ENCODE results near the gene ANKDD1A. TPM values are rescaled to one million over a fixed set of nuclear protein-coding genes. Genes with fewer than 3 reads are reported as not detected.
A peak's percentile ranks its signal among the peaks of the same experiment; 100 is the strongest.

ANKDD1A gene
- total and polyA plus RNA-seq, 2 donors (not counting 1 experiment from before 2014, with no cell fraction given): 8.2 to 13.2 TPM

DNA sequence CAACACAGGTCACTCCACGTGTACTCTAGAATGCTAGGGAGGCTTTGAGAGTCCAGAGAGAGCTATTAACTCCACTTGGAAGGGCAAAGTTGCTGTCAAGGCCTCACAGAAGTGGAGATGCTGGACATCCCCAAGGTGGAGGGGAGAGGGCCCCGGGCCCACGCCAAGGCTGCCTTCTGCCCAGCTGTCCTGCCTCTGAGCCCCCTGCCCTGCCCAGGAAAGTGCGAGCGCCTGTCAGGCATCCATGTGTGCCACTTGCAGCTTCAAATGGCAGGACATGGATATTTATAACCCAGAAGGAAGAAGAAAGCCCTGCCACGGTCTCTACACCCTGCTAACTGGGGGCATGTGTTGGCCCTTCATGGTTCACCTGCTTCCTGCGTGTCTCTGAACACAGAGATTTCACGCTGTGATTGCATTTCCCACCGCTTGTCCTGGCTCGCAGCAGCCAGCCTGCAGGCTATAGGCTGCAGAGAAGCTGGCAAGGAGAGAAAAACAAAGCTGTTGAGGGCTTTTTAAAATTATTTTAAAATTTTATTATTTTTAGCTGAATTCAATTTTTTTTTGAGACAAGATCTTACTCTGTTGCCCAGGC is 17.0 kb downstream of the ANKDD1A start:
- TF ChIP-seq, protein P1, sequence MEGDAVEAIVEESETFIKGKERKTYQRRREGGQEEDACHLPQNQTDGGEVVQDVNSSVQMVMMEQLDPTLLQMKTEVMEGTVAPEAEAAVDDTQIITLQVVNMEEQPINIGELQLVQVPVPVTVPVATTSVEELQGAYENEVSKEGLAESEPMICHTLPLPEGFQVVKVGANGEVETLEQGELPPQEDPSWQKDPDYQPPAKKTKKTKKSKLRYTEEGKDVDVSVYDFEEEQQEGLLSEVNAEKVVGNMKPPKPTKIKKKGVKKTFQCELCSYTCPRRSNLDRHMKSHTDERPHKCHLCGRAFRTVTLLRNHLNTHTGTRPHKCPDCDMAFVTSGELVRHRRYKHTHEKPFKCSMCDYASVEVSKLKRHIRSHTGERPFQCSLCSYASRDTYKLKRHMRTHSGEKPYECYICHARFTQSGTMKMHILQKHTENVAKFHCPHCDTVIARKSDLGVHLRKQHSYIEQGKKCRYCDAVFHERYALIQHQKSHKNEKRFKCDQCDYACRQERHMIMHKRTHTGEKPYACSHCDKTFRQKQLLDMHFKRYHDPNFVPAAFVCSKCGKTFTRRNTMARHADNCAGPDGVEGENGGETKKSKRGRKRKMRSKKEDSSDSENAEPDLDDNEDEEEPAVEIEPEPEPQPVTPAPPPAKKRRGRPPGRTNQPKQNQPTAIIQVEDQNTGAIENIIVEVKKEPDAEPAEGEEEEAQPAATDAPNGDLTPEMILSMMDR (conservative IDR thresholded peaks at IDR 0.05 in 1 of 2, IDR thresholded peaks at IDR 0.05 in 1 of 2; ENCODE audit: low read depth in 1 of 2, low read length in 2 of 2): no peak
- no peak for TF ChIP-seq EZH2 (IDR thresholded peaks at IDR 0.05; ENCODE audit: low read length, missing control alignments)
- H3K27ac ChIP-seq (ENCODE audit: insufficient read depth, low read length): no peak overlapping the region
- no peak overlapping the region for H3K4me2 ChIP-seq (ENCODE audit: extremely low read depth, insufficient read depth, low read length)
- H3K27me3 ChIP-seq (ENCODE audit: control insufficient read depth, insufficient read depth, low read length): no peaks in the 10 kb centered on the region
- H3K36me3 ChIP-seq (ENCODE audit: control insufficient read depth, insufficient read depth, low read length): no peaks in the 10 kb centered on the region
- no peak overlapping the region for H3K4me3 ChIP-seq (replicated peaks in 1 of 4; ENCODE audit: control extremely low read depth in 1 of 4, insufficient read depth in 1 of 4, low read depth in 3 of 4, low read length in 4 of 4)
- no peaks in the 10 kb centered on the region for H3K9me3 ChIP-seq (ENCODE audit: control insufficient read depth, insufficient read depth, low read depth, low read length)
- peaks cover 2% of the 10 kb centered on the region for H3K4me1 ChIP-seq (ENCODE audit: control insufficient read depth, extremely low read depth, insufficient read depth, low read length)
- no peak overlapping the region for H2AFZ ChIP-seq (ENCODE audit: low read length)
- H4K20me1 ChIP-seq (ENCODE audit: control insufficient read depth, extremely low read depth, insufficient read depth, low read length): no peaks in the 10 kb centered on the region
- no peak for DNase-seq (ENCODE audit: low read depth in 2 of 2)
- no peak overlapping the region for H3K9ac ChIP-seq (ENCODE audit: insufficient read depth, low read length)
- H3K79me2 ChIP-seq (ENCODE audit: control insufficient read depth, insufficient read depth, low read length): no peaks in the 10 kb centered on the region

- H3K79me2 ChIP-seq (ENCODE audit: control insufficient read depth, insufficient read depth, low read length): no peaks in the 10 kb centered on the region
- no peak overlapping the region for H3K27ac ChIP-seq (ENCODE audit: insufficient read depth, low read length)
- DNase-seq (ENCODE audit: low read depth in 2 of 2): no peak
- no peaks in the 10 kb centered on the region for H3K36me3 ChIP-seq (ENCODE audit: control insufficient read depth, insufficient read depth, low read length)
- H3K9me3 ChIP-seq (ENCODE audit: control insufficient read depth, insufficient read depth, low read depth, low read length): no peaks in the 10 kb centered on the region
- H4K20me1 ChIP-seq (ENCODE audit: control insufficient read depth, extremely low read depth, insufficient read depth, low read length): no peaks in the 10 kb centered on the region
- no peak overlapping the region for H3K4me2 ChIP-seq (ENCODE audit: extremely low read depth, insufficient read depth, low read length)
- TF ChIP-seq, protein P1 (conservative IDR thresholded peaks at IDR 0.05 in 1 of 2, IDR thresholded peaks at IDR 0.05 in 1 of 2; ENCODE audit: low read depth in 1 of 2, low read length in 2 of 2): no peak
- no peak for TF ChIP-seq EZH2 (IDR thresholded peaks at IDR 0.05; ENCODE audit: low read length, missing control alignments)
- no peaks in the 10 kb centered on the region for H3K27me3 ChIP-seq (ENCODE audit: control insufficient read depth, insufficient read depth, low read length)
- no peak overlapping the region for H3K9ac ChIP-seq (ENCODE audit: insufficient read depth, low read length)
- peaks cover 2% of the 10 kb centered on the region for H3K4me1 ChIP-seq (ENCODE audit: control insufficient read depth, extremely low read depth, insufficient read depth, low read length)
- H3K4me3 ChIP-seq (replicated peaks in 1 of 4; ENCODE audit: control extremely low read depth in 1 of 4, insufficient read depth in 1 of 4, low read depth in 3 of 4, low read length in 4 of 4): no peak overlapping the region
- no peak overlapping the region for H2AFZ ChIP-seq (ENCODE audit: low read length)
Observed at GRCh38 chr15:64930019-64930652, 18.4 kb downstream of the ANKDD1A start.

- Histone ChIP-seq H3K4me2 (ENCODE audit: extremely low read depth, insufficient read depth, low read length) (no peak overlapping the region), H3K4me1 (ENCODE audit: control insufficient read depth, extremely low read depth, insufficient read depth, low read length) (peaks cover 2% of the 10 kb centered on the region)
Observed at GRCh38 chr15:64930778-64931371, 19.2 kb downstream of the ANKDD1A start.

More at GRCh38 chr15:64930778-64931371, 19.2 kb downstream of the ANKDD1A start:
- Histone ChIP-seq H3K27me3 (ENCODE audit: control insufficient read depth, insufficient read depth, low read length) (no peaks in the 10 kb centered on the region), H4K20me1 (ENCODE audit: control insufficient read depth, extremely low read depth, insufficient read depth, low read length) (no peaks in the 10 kb centered on the region), H3K27ac (ENCODE audit: insufficient read depth, low read length) (no peak overlapping the region), H2AFZ (ENCODE audit: low read length) (no peak overlapping the region), H3K9me3 (ENCODE audit: control insufficient read depth, insufficient read depth, low read depth, low read length) (no peaks in the 10 kb centered on the region), H3K9ac (ENCODE audit: insufficient read depth, low read length) (no peak overlapping the region), H3K36me3 (ENCODE audit: control insufficient read depth, insufficient read depth, low read length) (no peaks in the 10 kb centered on the region), H3K4me3 (replicated peaks in 1 of 4; ENCODE audit: control extremely low read depth in 1 of 4, insufficient read depth in 1 of 4, low read depth in 3 of 4, low read length in 4 of 4) (no peak overlapping the region), H3K79me2 (ENCODE audit: control insufficient read depth, insufficient read depth, low read length) (no peaks in the 10 kb centered on the region)
- no peak for TF ChIP-seq EZH2 (IDR thresholded peaks at IDR 0.05; ENCODE audit: low read length, missing control alignments)
- TF ChIP-seq, protein P1 (conservative IDR thresholded peaks at IDR 0.05 in 1 of 2, IDR thresholded peaks at IDR 0.05 in 1 of 2; ENCODE audit: low read depth in 1 of 2, low read length in 2 of 2): no peak
- DNase-seq (ENCODE audit: low read depth in 2 of 2): peak; percentile 62 to 74

Data from fibroblast of lung (primary cell).